B cell (primary cell): ENCODE measurements around the gene DIP2B. TPM values are rescaled to one million over a fixed set of nuclear protein-coding genes. Genes with fewer than 3 reads are reported as not detected.

Source experiments
- ATAC-seq: fragments of 200-7000 bp; cut with Tn5 transposase; one replicate; pipeline ENCODE4 v1.10.0; 2021; ENCODE audit warnings: low read depth, mild to moderate bottlenecking, moderate number of reproducible peaks, moderate library complexity
- CTCF ChIA-PET: fragments of 350-600 bp; sonication (Branson Sonifier 250); formaldehyde crosslinking; loops from one replicate; lab custom pipeline; 2021; ENCODE audit warnings: antibody characterized with exemption, inconsistent platforms; lab: Charles Lee
- POLR2A ChIA-PET: fragments of 350-600 bp; sonication (Branson Sonifier 250); formaldehyde crosslinking; loops from one replicate; lab custom pipeline; 2021; ENCODE audit warnings: antibody characterized with exemption; lab: Charles Lee
- DNase-seq: peaks from one replicate; pipeline ENCODE4 v3.0.0; 2013
- H2AFZ ChIP-seq: 2 replicates; pipeline ENCODE4 v1.6.1; 2012; ENCODE audit warnings: mild to moderate bottlenecking, low read depth, low read length; ENCODE audit not compliant: insufficient read depth, poor library complexity, severe bottlenecking
- H3K27ac ChIP-seq, 2 donors: 1 replicate in 1 of 2; 2 replicates in 1 of 2; pipeline ENCODE4 v1.5.1; 2012 to 2013; ENCODE audit warnings: low read length in 2 of 2, mild to moderate bottlenecking in 2 of 2, moderate library complexity in 1 of 2
- H3K27me3 ChIP-seq, 4 experiments: fragments of 200-600 bp in 1 of 4; sonication (generic) in 1 of 4; replicated peaks in 1 of 4; 1 replicate in 2 of 4; 2 replicates in 2 of 4; pipeline versions ENCODE4 v1.6.1 to v1.7.0; 2013 to 2016; ENCODE audit warnings: low read length in 3 of 4, mild to moderate bottlenecking in 2 of 4, mixed read lengths in 1 of 4, moderate library complexity in 1 of 4; ENCODE audit not compliant: insufficient read depth in 4 of 4, control insufficient read depth in 3 of 4; ENCODE audit errors: control extremely low read depth in 1 of 4
- H3K36me3 ChIP-seq, 2 experiments: replicated peaks in 1 of 2; 1 replicate in 1 of 2; 2 replicates in 1 of 2; pipeline versions ENCODE4 v1.6.1 to v1.7.1; 2013; ENCODE audit warnings: low read length in 1 of 2; ENCODE audit not compliant: insufficient read depth in 2 of 2, control insufficient read depth in 1 of 2; ENCODE audit errors: control extremely low read depth in 1 of 2, extremely low read depth in 1 of 2
- H3K4me1 ChIP-seq, 2 donors: fragments of 200-600 bp in 1 of 2; sonication (generic) in 1 of 2; 1 replicate in 1 of 2; 2 replicates in 1 of 2; pipeline versions ENCODE4 v1.5.1 to v1.6.1; 2013 to 2017; ENCODE audit warnings: low read length in 2 of 2; ENCODE audit not compliant: control insufficient read depth in 2 of 2, insufficient read depth in 2 of 2
- H3K4me2 ChIP-seq: replicated peaks from 2 replicates; pipeline ENCODE3; 2012; ENCODE audit warnings: mild to moderate bottlenecking, low read depth, low read length; ENCODE audit not compliant: poor library complexity, severe bottlenecking
- H3K4me3 ChIP-seq, 5 experiments: fragments of 200-600 bp in 1 of 5; sonication (generic) in 1 of 5; 1 replicate in 3 of 5; 2 replicates in 2 of 5; pipeline versions ENCODE4 v1.5.1 to v1.7.0; 2011 to 2016; ENCODE audit warnings: low read length in 4 of 5, mild to moderate bottlenecking in 4 of 5, low read depth in 2 of 5, control low read depth in 1 of 5, moderate library complexity in 1 of 5; ENCODE audit not compliant: insufficient read depth in 1 of 5; ENCODE audit errors: control extremely low read depth in 1 of 5, extremely low read depth in 1 of 5
- H3K79me2 ChIP-seq: fragments of 200-600 bp; sonication (generic); one replicate; pipeline ENCODE4 v1.6.0; 2016; ENCODE audit warnings: low read length; ENCODE audit not compliant: control insufficient read depth, insufficient read depth
- H3K9ac ChIP-seq: fragments of 200-600 bp; sonication (generic); 2 replicates; pipeline ENCODE4 v1.6.1; 2017; ENCODE audit warnings: mild to moderate bottlenecking, low read length, moderate library complexity
- H3K9me3 ChIP-seq, 3 donors: one replicate each; pipeline versions ENCODE4 v1.6.1 to v1.7.1; 2013; ENCODE audit warnings: low read length in 2 of 3; ENCODE audit not compliant: control insufficient read depth in 2 of 3, insufficient read depth in 1 of 3; ENCODE audit errors: control extremely low read depth in 1 of 3
- H4K20me1 ChIP-seq: 2 replicates; pipeline ENCODE4 v1.6.0; 2012; ENCODE audit warnings: mild to moderate bottlenecking, low read length; ENCODE audit not compliant: insufficient read depth, control insufficient read depth, poor library complexity, severe bottlenecking
- H3K27ac Mint-ChIP-seq: one replicate; pipeline ENCODE4 v1.8.0; 2021; ENCODE audit warnings: mixed read lengths
- H3K27me3 Mint-ChIP-seq: one replicate; pipeline ENCODE4 v1.8.0; 2021; ENCODE audit warnings: mixed read lengths
- H3K4me1 Mint-ChIP-seq: one replicate; pipeline ENCODE4 v1.8.0; 2021; ENCODE audit warnings: mixed read lengths
- H3K4me3 Mint-ChIP-seq: one replicate; pipeline ENCODE4 v1.8.0; 2021; ENCODE audit warnings: mixed read lengths
- H3K9me3 Mint-ChIP-seq: one replicate; pipeline ENCODE4 v1.8.0; 2022; ENCODE audit warnings: mixed read lengths; ENCODE audit not compliant: insufficient read depth
- EZH2 ChIP-seq: IDR thresholded peaks from 2 replicates; pipeline ENCODE4 v1.6.1; 2012; ENCODE audit warnings: borderline replicate concordance, low read depth, mild to moderate bottlenecking, moderate library complexity, low read length; ENCODE audit not compliant: insufficient read depth, poor library complexity, severe bottlenecking
- WGBS: methylation state at CpG from one replicate; pipeline ENCODE4 v1.1.5; 2013; ENCODE audit warnings: missing lambda C conversion rate; ENCODE audit not compliant: insufficient coverage; 5-methylcytosine and 5-hydroxymethylcytosine counted together
- intact Hi-C: fragments of 100-400 bp; cut with micrococcal nuclease; formaldehyde crosslinking; loops from one replicate; pipeline ENCODE4 v1.10.0; 2022
- polyA plus RNA-seq: library from polyadenylated mRNA; depleted of rRNA; stranded (reverse); fragments of >200 nt; gene quantifications from 2 replicates; pipeline ENCODE4 v1.2.3, GENCODE V29; 2012
- total RNA-seq, 2 donors: library from RNA; stranded (reverse); fragments of 120-200 nt in 1 of 2; gene quantifications; 1 replicate in 1 of 2; 2 replicates in 1 of 2; pipeline versions ENCODE4 v1.2.3 to v1.2.4, GENCODE V29; 2013 to 2022
- TF ChIP-seq, protein P1 (sequence below): fragments of 200-600 bp; IDR thresholded peaks from one replicate; pipeline ENCODE4 v1.8.0; 2022; ENCODE audit warnings: antibody characterized with exemption, mild to moderate bottlenecking

Gene DIP2B
- total and polyA plus RNA-seq, 2 donors (not counting 1 experiment from before 2014, with no cell fraction given), result 16.4 to 38.8 TPM

DNA sequence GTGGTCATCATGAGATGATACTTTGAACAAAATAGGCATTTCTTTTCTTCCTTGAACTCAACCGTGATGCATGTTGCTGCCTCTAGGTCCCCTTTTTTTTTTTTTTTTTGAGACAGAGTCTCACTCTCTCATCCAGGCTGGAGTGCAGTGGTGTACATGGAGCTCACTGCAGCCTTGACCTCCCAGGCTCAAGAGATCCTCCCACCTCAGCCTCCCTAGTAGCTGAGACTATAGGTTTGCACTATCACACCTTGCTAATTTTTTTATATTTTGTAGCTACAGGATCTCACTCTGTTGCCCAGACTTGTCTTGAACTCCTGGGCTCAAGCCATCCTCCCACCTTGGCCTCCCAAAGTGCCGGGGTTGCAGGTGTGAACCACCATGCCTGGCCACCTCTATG lies 20.6 kb downstream of the DIP2B start:
- 100% methylated on average over 1 of the region's 2 CpGs for WGBS
- H3K4me3 ChIP-seq, result no peak overlapping the region
- intact Hi-C loops, result loop anchor here (10.0 kb wide), 1 partner anchor 49 kb away; no protein-coding TSS in a partner anchor
- no peak overlapping the region for H2AFZ ChIP-seq
- no peaks in the 10 kb centered on the region for H3K27me3 Mint-ChIP-seq
- no peaks in the 10 kb centered on the region for H3K9me3 Mint-ChIP-seq
- H3K9me3 ChIP-seq, result peaks cover 0 to 13% (median 3%) of the 10 kb centered on the region in 3 donors
- H4K20me1 ChIP-seq, result peaks cover 13% of the 10 kb centered on the region
- H3K27ac Mint-ChIP-seq, result peak overlapping the region; percentile 48
- H3K4me1 ChIP-seq, result peaks cover 49 to 70% of the 10 kb centered on the region in 2 donors
- peak overlapping the region in 1 of 2 donors; percentile 46 for H3K27ac ChIP-seq
- TF ChIP-seq EZH2, result no peak
- TF ChIP-seq, protein P1, sequence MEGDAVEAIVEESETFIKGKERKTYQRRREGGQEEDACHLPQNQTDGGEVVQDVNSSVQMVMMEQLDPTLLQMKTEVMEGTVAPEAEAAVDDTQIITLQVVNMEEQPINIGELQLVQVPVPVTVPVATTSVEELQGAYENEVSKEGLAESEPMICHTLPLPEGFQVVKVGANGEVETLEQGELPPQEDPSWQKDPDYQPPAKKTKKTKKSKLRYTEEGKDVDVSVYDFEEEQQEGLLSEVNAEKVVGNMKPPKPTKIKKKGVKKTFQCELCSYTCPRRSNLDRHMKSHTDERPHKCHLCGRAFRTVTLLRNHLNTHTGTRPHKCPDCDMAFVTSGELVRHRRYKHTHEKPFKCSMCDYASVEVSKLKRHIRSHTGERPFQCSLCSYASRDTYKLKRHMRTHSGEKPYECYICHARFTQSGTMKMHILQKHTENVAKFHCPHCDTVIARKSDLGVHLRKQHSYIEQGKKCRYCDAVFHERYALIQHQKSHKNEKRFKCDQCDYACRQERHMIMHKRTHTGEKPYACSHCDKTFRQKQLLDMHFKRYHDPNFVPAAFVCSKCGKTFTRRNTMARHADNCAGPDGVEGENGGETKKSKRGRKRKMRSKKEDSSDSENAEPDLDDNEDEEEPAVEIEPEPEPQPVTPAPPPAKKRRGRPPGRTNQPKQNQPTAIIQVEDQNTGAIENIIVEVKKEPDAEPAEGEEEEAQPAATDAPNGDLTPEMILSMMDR, result no peak
- peak overlapping the region; percentile 9 for H3K4me2 ChIP-seq
- no peaks in the 10 kb centered on the region for H3K27me3 ChIP-seq
- peaks cover 60% of the 10 kb centered on the region for H3K4me1 Mint-ChIP-seq
- H3K4me3 Mint-ChIP-seq, result peak overlapping the region; percentile 15
- DNase-seq, result no peak
- ATAC-seq, result no peak
- no peak overlapping the region for H3K9ac ChIP-seq
- POLR2A ChIA-PET, result interaction anchor here (0.6 to 0.7 kb wide), 2 partner anchors 75 to 299 kb away, joined by 5 to 6 read pairs; no protein-coding TSS in a partner anchor
- peaks cover 91% of the 10 kb centered on the region for H3K79me2 ChIP-seq
- H3K36me3 ChIP-seq, result peaks cover 0 to 6% of the 10 kb centered on the region in 2 experiments
- CTCF ChIA-PET, result interaction anchor here (0.8 to 3.0 kb wide), 2 partner anchors 16 to 1597 kb away, joined by 3 to 13 read pairs; no protein-coding TSS in a partner anchor

DNA sequence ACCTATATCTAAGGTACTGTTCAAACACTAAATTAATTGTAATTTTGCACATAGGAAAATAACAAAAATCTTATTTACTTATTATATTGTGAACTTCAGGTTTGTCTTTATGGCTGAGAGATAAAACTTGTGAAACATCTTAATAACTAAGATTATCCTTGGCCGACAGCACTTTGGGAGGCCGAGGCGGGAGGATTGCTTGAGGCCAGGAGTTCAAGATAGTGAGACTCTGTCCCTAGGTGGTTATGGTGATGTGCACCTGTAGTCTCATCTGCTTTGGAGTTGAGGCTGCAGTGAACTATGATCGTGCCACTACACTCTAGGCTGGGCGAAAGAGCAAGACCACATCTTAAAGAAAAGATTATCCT lies 22.6 kb downstream of the DIP2B start:
- ATAC-seq (no peak), DNase-seq (no peak)
- Histone ChIP-seq H3K4me1 (peaks cover 54 to 65% of the 10 kb centered on the region in 2 donors), H3K27me3 (no peaks in the 10 kb centered on the region), H4K20me1 (peaks cover 21% of the 10 kb centered on the region), H2AFZ (no peak overlapping the region), H3K4me3 (no peak overlapping the region), H3K27ac (no peak overlapping the region), H3K36me3 (peaks cover 0 to 6% of the 10 kb centered on the region in 2 experiments), H3K9me3 (peaks cover 0 to 8% (median 0%) of the 10 kb centered on the region in 3 donors), H3K9ac (no peak overlapping the region), H3K4me2 (no peak overlapping the region), H3K79me2 (peaks cover 88% of the 10 kb centered on the region)
- TF ChIP-seq, protein P1, result no peak
- no peak for TF ChIP-seq EZH2
- Mint-ChIP-seq H3K4me3 (no peak overlapping the region), H3K9me3 (no peaks in the 10 kb centered on the region), H3K27me3 (no peaks in the 10 kb centered on the region), H3K4me1 (peaks cover 51% of the 10 kb centered on the region), H3K27ac (peak overlapping the region; percentile 54)
- intact Hi-C loops, result loop anchor here (10.0 kb wide), 1 partner anchor 47 kb away; no protein-coding TSS in a partner anchor
- CTCF ChIA-PET, result no interaction called here
- POLR2A ChIA-PET, result no interaction called here
- 100% methylated on average over 3 of the region's 5 CpGs for WGBS
